Activated naive CD4-positive, alpha-beta T cell treated with anti-CD3 and anti-CD28 coated beads, Interleukin-2, amount 50 U/mL, for 16 hours (primary cell): ENCODE data around the gene UBD.

Experiments
- DNase-seq: peaks from one replicate; pipeline ENCODE4 v3.0.0-alpha.2; 2020

Gene UBD

GRCh38 chr6:29519291-29520010 is 40.1 kb downstream of the UBD start:
- no peak for DNase-seq

GRCh38 chr6:29517728-29518440 is 41.6 kb downstream of the UBD start:
- no peak for DNase-seq

- no peak for DNase-seq
These were observed 42.3 kb downstream of the UBD start for GRCh38 chr6:29517245-29517644.

GRCh38 chr6:29516108-29516507 is 43.4 kb downstream of the UBD start:
- no peak for DNase-seq

GRCh38 chr6:29510746-29511300 is 48.7 kb downstream of the UBD start:
- DNase-seq: no peak

GRCh38 chr6:29510202-29510601 is 49.3 kb downstream of the UBD start:
- DNase-seq: no peak

- DNase-seq: no peak
These were observed 49.8 kb downstream of the UBD start for GRCh38 chr6:29509711-29510110.

GRCh38 chr6:29509239-29509638 is 50.3 kb downstream of the UBD start:
- no peak for DNase-seq

GRCh38 chr6:29507319-29507718 is 52.2 kb downstream of the UBD start:
- no peak for DNase-seq

- no peak for DNase-seq
These were observed 53.0 kb downstream of the UBD start for GRCh38 chr6:29506446-29507067.

GRCh38 chr6:29505808-29506207 is 53.7 kb downstream of the UBD start:
- DNase-seq: no peak
